HepG2 (cell line): ENCODE data around the gene OCLN. TPM values are rescaled to one million over a fixed set of nuclear protein-coding genes. Genes with fewer than 3 reads are reported as not detected.

ENCODE experiments used
- EED ChIP-seq: sonication (generic); formaldehyde crosslinking; IDR thresholded peaks from 2 replicates; pipeline ENCODE4 v1.5.0; 2020; ENCODE audit warnings: mild to moderate bottlenecking, missing genetic modification reagents
- NFRKB ChIP-seq: fragments of 450-650 bp; IDR thresholded peaks from 2 replicates; pipeline ENCODE4 v1.6.1; 2017
- PHF20 ChIP-seq: sonication (generic); formaldehyde crosslinking; IDR thresholded peaks from 2 replicates; pipeline ENCODE4 v1.5.0; 2020; ENCODE audit warnings: mild to moderate bottlenecking, missing genetic modification reagents
- POLR2AphosphoS2 ChIP-seq: IDR thresholded peaks from 2 replicates; pipeline ENCODE4 v1.6.1; 2011; ENCODE audit warnings: low read depth, low read length, improper control_type of control experiment
- PRPF4 ChIP-seq: fragments of 200-400 bp; formaldehyde crosslinking; IDR thresholded peaks from 2 replicates; pipeline ENCODE4 v1.6.1; 2016; ENCODE audit warnings: low read length, low read depth; ENCODE audit not compliant: poor library complexity, severe bottlenecking
- RBM22 ChIP-seq: fragments of 200-400 bp; formaldehyde crosslinking; optimal IDR thresholded peaks from 2 replicates; pipeline ENCODE3; 2017; ENCODE audit warnings: mild to moderate bottlenecking, low read length, moderate library complexity
- ZMYM3 ChIP-seq: sonication (generic); formaldehyde crosslinking; IDR thresholded peaks from 2 replicates; pipeline ENCODE4 v1.5.1; 2020; ENCODE audit warnings: mild to moderate bottlenecking, missing genetic modification reagents
- ZNF12 ChIP-seq: sonication (generic); formaldehyde crosslinking; IDR thresholded peaks from 2 replicates; pipeline ENCODE4 v1.5.0; 2020; ENCODE audit warnings: missing genetic modification reagents
- polyA plus RNA-seq, 8 experiments: library from polyadenylated mRNA; depleted of rRNA in 3 of 8; stranded (reverse) in 7 of 8; unstranded in 1 of 8; fragments of >200 nt; fragmentation: Illumina TruSeq in 4 of 8; extraction: Trizol in 4 of 8; gene quantifications; 2 replicates each; pipeline versions ENCODE4 v1.2.1 to v1.2.3, GENCODE V29; 2011 to 2016; ENCODE audit warnings: low read depth in 4 of 8, missing spikeins in 1 of 8, mixed read lengths in 1 of 8; ENCODE audit not compliant: insufficient read depth in 1 of 8
- total RNA-seq, 5 experiments: library from RNA; depleted of rRNA; stranded (reverse); fragments of >200 nt; fragmentation: Illumina TruSeq; extraction: Trizol; gene quantifications; 2 replicates each; pipeline ENCODE4 v1.2.3, GENCODE V29; 2016; ENCODE audit warnings: low read depth in 1 of 5
- TF ChIP-seq, protein P1 (sequence below): IDR thresholded peaks from 2 replicates; pipeline ENCODE4 v1.6.1; 2016; ENCODE audit warnings: low read depth, missing genetic modification reagents, missing compliant biosample characterization
- TF ChIP-seq, protein P2 (sequence below): sonication (generic); formaldehyde crosslinking; conservative IDR thresholded peaks from 2 replicates; pipeline ENCODE4 v1.4.0; 2020; ENCODE audit warnings: missing genetic modification reagents
- TF ChIP-seq, protein P3 (sequence below): IDR thresholded peaks from 2 replicates; pipeline ENCODE4 v1.6.1; 2016; ENCODE audit warnings: missing compliant biosample characterization, missing genetic modification reagents, borderline replicate concordance
- TF ChIP-seq, protein P4 (sequence below): sonication (generic); formaldehyde crosslinking; conservative IDR thresholded peaks from 2 replicates; pipeline ENCODE4 v1.8.0; 2022; ENCODE audit warnings: missing genetic modification reagents
- TF ChIP-seq, protein P5 (sequence below): sonication (generic); formaldehyde crosslinking; IDR thresholded peaks from 2 replicates; pipeline ENCODE4 v1.8.0; 2022; ENCODE audit warnings: missing genetic modification reagents, low read depth, mild to moderate bottlenecking, borderline replicate concordance
- TF ChIP-seq, protein P6 (sequence below): sonication (generic); formaldehyde crosslinking; IDR thresholded peaks from 2 replicates; pipeline ENCODE4 v1.9.0; 2021; ENCODE audit warnings: missing genetic modification reagents, mild to moderate bottlenecking, borderline replicate concordance
- TF ChIP-seq, protein P7 (sequence below): sonication (generic); formaldehyde crosslinking; IDR thresholded peaks from 2 replicates; pipeline ENCODE4 v1.5.0; 2020; ENCODE audit warnings: missing genetic modification reagents, mild to moderate bottlenecking, borderline replicate concordance

Gene OCLN
- total and polyA plus RNA-seq, 2 of the 13 experiments (the other 11 are each of a cell fraction or from before 2014, with no cell fraction given), result 24.1 to 34.8 TPM

DNA sequence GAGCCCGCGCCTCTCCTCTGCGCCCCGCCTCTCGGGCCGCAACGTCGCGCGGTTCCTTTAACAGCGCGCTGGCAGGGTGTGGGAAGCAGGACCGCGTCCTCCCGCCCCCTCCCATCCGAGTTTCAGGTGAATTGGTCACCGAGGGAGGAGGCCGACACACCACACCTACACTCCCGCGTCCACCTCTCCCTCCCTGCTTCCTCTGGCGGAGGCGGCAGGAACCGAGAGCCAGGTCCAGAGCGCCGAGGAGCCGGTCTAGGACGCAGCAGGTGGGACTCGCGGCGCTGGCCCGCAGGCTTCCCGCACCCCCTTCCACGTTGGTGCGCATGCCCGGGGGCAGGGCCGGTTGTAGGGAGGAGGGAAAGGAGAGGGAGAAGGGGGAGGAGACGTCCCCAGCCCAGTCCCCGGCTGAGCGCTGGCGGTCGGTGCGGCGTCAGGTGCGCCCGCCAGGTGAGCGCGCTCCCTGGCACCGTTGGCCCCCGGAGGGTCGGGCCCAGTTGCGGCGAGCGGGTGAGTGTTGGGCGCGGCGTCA lies at the start of gene OCLN (continued):
- no peak for TF ChIP-seq PRPF4
- TF ChIP-seq, protein P1, sequence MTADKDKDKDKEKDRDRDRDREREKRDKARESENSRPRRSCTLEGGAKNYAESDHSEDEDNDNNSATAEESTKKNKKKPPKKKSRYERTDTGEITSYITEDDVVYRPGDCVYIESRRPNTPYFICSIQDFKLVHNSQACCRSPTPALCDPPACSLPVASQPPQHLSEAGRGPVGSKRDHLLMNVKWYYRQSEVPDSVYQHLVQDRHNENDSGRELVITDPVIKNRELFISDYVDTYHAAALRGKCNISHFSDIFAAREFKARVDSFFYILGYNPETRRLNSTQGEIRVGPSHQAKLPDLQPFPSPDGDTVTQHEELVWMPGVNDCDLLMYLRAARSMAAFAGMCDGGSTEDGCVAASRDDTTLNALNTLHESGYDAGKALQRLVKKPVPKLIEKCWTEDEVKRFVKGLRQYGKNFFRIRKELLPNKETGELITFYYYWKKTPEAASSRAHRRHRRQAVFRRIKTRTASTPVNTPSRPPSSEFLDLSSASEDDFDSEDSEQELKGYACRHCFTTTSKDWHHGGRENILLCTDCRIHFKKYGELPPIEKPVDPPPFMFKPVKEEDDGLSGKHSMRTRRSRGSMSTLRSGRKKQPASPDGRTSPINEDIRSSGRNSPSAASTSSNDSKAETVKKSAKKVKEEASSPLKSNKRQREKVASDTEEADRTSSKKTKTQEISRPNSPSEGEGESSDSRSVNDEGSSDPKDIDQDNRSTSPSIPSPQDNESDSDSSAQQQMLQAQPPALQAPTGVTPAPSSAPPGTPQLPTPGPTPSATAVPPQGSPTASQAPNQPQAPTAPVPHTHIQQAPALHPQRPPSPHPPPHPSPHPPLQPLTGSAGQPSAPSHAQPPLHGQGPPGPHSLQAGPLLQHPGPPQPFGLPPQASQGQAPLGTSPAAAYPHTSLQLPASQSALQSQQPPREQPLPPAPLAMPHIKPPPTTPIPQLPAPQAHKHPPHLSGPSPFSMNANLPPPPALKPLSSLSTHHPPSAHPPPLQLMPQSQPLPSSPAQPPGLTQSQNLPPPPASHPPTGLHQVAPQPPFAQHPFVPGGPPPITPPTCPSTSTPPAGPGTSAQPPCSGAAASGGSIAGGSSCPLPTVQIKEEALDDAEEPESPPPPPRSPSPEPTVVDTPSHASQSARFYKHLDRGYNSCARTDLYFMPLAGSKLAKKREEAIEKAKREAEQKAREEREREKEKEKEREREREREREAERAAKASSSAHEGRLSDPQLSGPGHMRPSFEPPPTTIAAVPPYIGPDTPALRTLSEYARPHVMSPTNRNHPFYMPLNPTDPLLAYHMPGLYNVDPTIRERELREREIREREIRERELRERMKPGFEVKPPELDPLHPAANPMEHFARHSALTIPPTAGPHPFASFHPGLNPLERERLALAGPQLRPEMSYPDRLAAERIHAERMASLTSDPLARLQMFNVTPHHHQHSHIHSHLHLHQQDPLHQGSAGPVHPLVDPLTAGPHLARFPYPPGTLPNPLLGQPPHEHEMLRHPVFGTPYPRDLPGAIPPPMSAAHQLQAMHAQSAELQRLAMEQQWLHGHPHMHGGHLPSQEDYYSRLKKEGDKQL (CRISPR knock-in tag), result 0 out of 2 replicates have a peak, but pooled peaks have one; percentile 25
- TF ChIP-seq, protein P2, sequence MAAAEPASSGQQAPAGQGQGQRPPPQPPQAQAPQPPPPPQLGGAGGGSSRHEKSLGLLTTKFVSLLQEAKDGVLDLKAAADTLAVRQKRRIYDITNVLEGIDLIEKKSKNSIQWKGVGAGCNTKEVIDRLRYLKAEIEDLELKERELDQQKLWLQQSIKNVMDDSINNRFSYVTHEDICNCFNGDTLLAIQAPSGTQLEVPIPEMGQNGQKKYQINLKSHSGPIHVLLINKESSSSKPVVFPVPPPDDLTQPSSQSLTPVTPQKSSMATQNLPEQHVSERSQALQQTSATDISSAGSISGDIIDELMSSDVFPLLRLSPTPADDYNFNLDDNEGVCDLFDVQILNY (CRISPR knock-in tag), result peak; percentile 23; the same call in 1 of the 2 replicates
- TF ChIP-seq, protein P3, sequence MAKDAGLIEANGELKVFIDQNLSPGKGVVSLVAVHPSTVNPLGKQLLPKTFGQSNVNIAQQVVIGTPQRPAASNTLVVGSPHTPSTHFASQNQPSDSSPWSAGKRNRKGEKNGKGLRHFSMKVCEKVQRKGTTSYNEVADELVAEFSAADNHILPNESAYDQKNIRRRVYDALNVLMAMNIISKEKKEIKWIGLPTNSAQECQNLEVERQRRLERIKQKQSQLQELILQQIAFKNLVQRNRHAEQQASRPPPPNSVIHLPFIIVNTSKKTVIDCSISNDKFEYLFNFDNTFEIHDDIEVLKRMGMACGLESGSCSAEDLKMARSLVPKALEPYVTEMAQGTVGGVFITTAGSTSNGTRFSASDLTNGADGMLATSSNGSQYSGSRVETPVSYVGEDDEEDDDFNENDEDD, result peak; percentile 63; the same call in 1 of the 2 replicates
- TF ChIP-seq, protein P4, sequence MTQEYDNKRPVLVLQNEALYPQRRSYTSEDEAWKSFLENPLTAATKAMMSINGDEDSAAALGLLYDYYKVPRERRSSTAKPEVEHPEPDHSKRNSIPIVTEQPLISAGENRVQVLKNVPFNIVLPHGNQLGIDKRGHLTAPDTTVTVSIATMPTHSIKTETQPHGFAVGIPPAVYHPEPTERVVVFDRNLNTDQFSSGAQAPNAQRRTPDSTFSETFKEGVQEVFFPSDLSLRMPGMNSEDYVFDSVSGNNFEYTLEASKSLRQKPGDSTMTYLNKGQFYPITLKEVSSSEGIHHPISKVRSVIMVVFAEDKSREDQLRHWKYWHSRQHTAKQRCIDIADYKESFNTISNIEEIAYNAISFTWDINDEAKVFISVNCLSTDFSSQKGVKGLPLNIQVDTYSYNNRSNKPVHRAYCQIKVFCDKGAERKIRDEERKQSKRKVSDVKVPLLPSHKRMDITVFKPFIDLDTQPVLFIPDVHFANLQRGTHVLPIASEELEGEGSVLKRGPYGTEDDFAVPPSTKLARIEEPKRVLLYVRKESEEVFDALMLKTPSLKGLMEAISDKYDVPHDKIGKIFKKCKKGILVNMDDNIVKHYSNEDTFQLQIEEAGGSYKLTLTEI, result no peak
- no peak for TF ChIP-seq RBM22
- TF ChIP-seq, protein P5, sequence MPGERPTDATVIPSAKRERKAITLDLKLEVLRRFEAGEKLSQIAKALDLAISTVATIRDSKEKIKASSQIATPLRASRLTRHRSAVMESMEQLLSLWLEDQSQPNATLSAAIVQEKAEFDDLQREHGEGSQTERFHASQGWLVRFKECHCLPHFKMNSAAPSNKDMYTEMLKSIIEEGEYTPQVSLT (CRISPR knock-in tag), result no peak; the same call in 1 of the 2 replicates
- TF ChIP-seq, protein P6, sequence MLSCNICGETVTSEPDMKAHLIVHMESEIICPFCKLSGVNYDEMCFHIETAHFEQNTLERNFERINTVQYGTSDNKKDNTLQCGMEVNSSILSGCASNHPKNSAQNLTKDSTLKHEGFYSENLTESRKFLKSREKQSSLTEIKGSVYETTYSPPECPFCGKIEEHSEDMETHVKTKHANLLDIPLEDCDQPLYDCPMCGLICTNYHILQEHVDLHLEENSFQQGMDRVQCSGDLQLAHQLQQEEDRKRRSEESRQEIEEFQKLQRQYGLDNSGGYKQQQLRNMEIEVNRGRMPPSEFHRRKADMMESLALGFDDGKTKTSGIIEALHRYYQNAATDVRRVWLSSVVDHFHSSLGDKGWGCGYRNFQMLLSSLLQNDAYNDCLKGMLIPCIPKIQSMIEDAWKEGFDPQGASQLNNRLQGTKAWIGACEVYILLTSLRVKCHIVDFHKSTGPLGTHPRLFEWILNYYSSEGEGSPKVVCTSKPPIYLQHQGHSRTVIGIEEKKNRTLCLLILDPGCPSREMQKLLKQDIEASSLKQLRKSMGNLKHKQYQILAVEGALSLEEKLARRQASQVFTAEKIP, result no peak
- no peak for TF ChIP-seq PHF20 (CRISPR knock-in tag)
- TF ChIP-seq ZNF12 (CRISPR knock-in tag), result no peak
- TF ChIP-seq ZMYM3 (CRISPR knock-in tag), result peak; percentile 74; the same call in 1 of the 2 replicates
- TF ChIP-seq EED (CRISPR knock-in tag), result peak; percentile 95
- TF ChIP-seq, protein P7, sequence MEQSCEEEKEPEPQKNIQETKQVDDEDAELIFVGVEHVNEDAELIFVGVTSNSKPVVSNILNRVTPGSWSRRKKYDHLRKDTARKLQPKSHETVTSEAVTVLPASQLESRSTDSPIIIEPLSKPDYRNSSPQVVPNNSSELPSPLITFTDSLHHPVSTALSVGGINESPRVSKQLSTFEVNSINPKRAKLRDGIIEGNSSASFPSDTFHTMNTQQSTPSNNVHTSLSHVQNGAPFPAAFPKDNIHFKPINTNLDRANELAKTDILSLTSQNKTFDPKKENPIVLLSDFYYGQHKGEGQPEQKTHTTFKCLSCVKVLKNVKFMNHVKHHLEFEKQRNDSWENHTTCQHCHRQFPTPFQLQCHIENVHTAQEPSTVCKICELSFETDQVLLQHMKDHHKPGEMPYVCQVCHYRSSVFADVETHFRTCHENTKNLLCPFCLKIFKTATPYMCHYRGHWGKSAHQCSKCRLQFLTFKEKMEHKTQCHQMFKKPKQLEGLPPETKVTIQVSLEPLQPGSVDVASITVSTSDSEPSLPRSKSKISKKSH (CRISPR knock-in tag), result no peak; the same call in 1 of the 2 replicates
- no peak for TF ChIP-seq POLR2AphosphoS2
- no peak for TF ChIP-seq NFRKB
